IPS-NIHi11 (cell line): ENCODE results near the gene LAMA3.

Experiments used
- DNase-seq: peaks from one replicate; pipeline ENCODE4 v3.0.0; 2012; ENCODE audit warnings: mixed read lengths, low spot score

The LAMA3 gene

DNA sequence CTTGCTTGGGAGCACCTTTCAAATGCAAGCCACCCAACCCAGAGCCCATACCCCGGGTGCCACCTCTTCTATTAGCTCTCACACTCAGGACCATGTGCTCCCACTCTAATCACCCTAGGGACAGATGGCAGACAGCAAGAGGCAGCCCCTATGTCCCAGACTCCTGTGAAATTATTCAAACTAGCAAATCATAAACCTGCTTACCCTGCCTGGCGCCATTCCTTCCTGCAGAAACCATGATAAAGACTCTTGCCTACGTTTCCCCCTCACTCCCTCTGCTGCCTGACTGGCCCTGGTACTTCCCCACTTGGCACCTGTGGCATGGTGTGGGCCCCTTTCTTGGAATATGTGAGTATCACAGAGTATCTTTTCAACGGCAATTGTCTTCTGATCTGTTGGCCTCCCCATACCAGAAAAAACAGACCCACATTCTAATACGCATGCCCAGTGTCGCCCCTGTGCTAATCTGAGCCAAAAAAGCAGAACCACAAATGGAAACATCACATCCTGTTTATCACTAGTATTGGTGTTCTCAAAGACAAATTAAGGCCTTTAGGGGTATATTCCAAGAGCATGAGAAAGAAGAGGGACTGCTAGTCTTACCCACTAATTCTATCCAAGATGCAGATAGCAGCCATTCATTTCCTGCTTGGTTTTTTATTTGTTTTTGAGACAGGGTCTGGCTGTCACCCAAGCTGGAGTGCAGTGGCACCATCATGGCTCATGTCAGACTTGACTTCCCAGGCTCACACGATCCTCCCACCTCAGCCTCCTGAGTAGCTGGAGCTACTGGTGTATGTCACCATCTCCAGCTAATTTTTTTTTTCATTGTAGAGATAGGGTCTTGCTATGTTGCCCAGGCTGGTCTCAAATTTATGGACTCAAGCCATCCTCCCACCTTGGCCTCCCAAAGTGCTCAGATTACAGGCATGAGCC lies 281.2 kb downstream of the LAMA3 start:
- no peak for DNase-seq

DNA sequence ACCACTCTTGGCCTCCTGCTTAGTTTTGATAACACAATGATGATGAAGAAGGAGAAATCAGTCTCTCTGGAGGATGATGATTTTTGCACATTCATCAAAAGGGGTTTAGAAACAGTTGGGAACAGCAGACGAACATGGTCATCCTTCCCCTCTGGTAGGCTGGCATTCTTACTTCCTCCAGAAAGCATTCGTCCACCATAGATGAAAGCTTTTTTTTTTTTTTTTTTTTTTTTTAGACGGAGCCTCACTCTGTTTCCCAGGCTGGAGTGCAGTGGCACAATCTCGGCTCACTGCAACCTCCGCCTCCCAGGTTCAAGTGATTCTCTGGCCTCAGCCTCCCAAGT lies 281.8 kb downstream of the LAMA3 start:
- DNase-seq = no peak

- no peak for DNase-seq
Measured at GRCh38 chr18:23971666-23972230, 282.5 kb downstream of the LAMA3 start.

- DNase-seq = no peak
Measured at GRCh38 chr18:23972453-23972852, 283.2 kb downstream of the LAMA3 start.

DNA sequence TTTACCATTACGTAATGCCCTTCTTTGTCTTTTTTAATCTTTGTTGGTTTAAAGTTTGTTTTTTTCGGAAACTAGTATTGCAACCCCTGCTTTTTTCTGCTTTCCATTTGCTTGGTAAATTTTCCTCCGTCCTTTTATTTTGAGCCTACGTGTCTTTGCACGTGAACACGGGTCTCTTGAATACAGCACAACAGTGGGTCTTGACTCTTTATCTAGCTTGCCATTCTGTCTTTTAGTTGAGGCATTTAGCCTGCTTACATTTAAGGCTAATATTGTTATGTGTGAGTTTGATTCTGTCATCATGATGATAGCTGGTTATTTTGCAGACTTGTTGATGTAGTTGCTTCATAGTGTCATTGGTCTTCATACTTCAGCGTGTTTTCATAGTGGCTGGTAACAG lies 287.9 kb downstream of the LAMA3 start:
- no peak for DNase-seq

DNA sequence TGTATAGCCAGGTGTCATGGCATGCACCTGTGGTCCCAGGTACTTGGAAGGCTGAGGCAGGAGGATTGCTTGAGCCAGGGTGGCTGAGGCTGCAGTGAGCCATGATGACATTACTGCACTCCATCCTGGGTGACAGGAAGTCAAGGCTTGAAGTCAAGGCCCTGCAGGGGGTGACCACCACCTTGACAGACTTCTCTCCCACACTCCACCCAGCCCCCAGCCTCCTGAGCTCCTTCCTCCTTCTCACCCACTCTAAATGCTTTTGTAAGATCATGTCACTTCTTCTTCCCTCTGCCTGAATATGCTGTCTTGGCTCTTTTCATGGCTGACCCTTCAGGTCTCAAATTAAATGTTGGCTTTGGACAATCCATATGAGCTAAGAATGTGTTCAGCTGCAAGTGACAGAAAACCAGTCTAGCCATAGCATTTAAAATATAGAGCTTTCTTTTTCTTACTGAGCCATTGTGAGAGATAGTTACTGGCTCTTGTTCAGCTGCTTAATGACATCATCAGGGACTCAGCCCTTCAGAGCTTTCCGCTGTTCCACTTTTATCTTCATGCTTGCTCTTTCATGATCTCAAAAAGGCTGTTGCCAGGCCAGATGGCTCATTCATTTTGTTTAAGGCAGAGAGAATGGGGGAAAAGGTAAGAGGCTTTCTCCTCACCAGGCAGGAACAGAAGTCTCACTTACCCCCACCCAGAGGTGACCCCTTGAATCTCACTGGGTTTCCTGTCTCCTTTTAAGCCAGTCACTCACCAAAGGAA lies 288.6 kb downstream of the LAMA3 start:
- no peak for DNase-seq

GRCh38 chr18:23981369-23981980 lies 292.2 kb downstream of the LAMA3 start:
- DNase-seq = no peak

GRCh38 chr18:23982155-23983079 lies 293.2 kb downstream of the LAMA3 start:
- no peak for DNase-seq

DNA sequence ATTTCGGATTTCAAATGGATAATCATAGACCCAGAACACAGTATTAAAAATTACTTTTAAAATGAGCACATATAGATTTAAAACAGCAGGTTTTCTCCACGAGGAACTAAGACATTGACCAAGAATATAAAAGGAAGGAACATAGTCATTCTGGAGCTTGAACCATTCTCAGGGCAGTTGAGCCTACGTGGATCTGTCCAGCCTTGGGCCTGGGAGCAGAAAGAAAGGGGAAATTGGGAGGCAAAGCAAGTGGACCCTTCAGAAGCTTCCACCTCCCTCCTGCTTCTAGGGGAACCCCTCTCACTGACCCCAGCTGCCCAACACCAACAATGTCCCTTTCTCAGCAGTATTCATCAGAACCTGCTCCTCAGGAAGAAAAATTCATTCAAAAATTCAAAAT lies 293.9 kb downstream of the LAMA3 start:
- DNase-seq = no peak

DNA sequence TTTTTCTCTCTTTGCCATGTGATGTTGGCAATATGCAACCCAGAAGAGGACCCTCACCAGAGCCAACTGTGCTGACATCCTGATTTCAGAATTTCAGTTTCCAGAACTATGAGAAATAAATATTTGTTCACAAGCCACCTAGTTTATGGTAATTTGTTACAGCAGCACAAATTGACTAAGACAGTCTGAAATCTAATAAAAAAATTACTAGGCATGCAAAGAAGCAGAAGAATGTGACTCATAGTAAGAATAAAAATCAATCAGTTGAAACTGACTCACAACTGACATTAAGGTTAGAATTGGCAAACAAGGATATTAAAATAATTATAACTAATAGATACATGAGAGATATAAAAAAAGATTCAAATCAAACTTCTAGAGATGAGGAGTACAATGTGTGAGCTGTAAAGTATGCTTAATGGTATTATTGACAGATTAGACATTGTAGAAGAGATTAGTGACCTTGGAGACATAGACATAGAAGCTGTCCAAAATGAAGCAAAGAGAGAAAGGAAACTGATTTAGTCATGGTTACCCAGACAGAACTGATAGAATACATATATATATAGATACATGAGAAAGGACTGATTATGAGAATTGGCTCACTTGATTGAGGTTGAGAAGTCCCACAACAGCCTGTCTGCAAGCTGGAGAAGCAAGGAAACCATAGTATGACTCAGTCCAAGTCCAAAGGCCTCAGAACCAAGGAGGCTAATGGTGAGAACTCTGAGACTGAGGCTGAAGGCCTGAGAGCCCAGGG lies 297.5 kb downstream of the LAMA3 start:
- DNase-seq = no peak

DNA sequence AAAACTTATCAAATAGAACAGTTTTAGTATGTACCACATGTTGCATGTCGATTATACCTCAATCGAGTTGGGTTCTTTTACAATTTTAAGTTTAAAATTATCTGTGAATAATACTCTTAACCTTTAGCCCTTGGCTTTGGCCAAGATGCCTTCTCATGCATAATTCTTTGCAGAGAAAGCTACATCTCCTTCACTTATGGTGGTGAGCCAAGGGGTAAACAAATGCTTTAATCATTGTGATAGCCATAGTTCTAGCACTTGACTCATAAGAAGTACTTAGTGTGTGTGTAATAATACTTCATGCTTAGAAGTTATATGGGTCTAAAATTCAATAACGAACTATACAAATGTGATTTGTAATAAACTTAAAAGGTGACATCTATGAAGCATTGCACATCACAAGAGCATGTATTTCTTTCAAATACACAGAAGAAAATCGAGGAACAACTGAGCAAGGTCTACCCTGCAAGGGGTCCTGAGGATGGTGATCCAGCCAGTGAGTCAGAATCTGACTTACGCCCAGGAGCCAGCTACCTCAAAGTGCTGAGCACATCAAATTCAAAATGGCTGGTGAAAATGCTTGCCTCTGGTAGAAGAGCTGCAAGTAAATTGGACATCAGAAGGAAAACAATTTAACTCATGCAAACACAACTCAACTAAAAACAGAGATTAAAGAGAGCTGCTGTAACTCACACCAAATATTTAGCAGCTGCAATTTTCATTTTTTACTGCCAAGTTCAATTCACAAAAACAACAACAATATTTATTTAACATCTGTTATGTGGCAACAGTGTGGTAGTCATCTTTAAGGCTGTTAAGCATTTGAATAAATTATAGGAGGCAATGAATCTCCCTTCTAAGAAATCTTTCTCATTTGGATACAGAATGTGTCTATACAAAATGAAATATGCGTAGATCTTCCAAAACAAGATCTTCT lies 301.5 kb downstream of the LAMA3 start:
- no peak for DNase-seq

GRCh38 chr18:23992089-23992940 lies 303.1 kb downstream of the LAMA3 start:
- no peak for DNase-seq

DNA sequence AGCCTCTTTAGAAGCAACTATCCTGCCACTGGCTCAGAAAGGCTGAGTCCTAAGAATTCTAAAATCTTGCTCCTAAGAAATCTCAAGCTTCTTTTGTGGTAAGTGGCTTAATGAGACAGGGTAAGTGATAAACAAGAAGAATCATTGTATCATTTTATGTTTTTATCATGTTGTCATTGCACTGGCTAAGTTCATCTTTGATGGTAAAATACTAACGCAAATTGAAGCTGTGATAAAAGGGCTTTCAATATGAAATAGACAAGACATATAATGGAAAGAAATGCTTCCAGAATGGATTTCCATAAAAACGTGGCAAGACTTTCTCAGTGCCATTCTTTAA lies 303.7 kb downstream of the LAMA3 start:
- no peak for DNase-seq

DNA sequence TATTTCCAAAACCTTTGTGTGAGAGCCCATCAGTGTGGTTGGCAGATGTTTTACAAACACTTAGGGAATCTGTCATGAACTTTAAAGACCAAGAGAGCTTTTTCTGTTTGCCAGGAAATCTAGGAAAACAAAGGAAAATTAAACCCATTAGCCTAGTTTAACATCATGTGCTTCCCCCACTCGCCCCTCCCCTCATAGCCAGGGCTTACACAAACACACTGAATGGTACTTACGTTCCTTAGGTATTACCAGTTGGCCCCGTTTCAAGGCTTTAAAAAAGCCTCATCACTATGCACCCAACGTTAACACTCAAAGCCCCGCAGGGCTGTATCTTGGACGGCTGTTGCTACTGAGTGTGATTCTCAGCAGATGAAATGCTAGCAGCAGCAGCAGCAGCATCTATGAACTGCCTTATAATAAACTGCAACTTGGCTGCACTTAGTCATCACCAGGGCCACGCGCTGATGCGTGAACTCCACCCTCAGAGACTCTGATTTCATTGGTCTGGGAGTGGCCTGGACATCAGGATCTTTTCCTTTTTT lies 305.2 kb downstream of the LAMA3 start:
- no peak for DNase-seq

GRCh38 chr18:23995180-23995579 lies 305.9 kb downstream of the LAMA3 start:
- DNase-seq = no peak

DNA sequence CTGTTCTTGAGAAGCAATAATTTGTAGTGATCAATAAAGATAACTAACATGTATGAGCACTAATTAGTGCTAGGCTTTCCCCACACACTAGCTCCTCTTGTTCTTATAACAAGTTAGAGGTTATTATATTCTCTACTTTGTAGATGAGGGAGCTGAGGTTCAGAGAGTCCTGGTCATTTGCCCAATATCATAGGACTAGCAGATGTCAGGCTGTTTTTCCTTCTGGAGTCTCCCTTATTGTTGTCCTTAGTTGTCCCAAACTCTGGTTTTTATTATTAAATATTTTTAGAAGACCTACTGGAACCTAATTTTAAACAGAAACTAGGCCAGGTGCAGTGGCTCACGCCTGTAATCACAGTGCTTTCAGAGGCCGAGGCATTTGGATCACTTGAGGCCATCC lies 308.8 kb downstream of the LAMA3 start:
- DNase-seq = no peak

GRCh38 chr18:23998820-23999219 lies 309.6 kb downstream of the LAMA3 start:
- peak; percentile 35 for DNase-seq
